WTC11 (cell line): ENCODE results near the gene RAC2. TPM values are rescaled to one million over a fixed set of nuclear protein-coding genes. Genes with fewer than 3 reads are reported as not detected.

Source experiments
- ATAC-seq: fragments of 200-7000 bp; cut with Tn5 transposase; 2 replicates; pipeline ENCODE4 v1.10.0; 2021; ENCODE audit warnings: mild to moderate bottlenecking, moderate library complexity
- CTCF ChIA-PET: fragments of 300-600 bp; sonication (Branson Sonifier 250); formaldehyde crosslinking; loops from one replicate; lab custom pipeline; 2021; ENCODE audit warnings: antibody characterized with exemption; lab: Charles Lee
- POLR2A ChIA-PET: fragments of 350-600 bp; sonication (Branson Sonifier 250); formaldehyde crosslinking; loops from one replicate; lab custom pipeline; 2021; ENCODE audit warnings: antibody characterized with exemption; lab: Charles Lee
- DNase-seq: peaks from one replicate; pipeline ENCODE4 v3.0.0; 2021; ENCODE audit warnings: low spot score
- H3K27ac Mint-ChIP-seq: 2 replicates; pipeline ENCODE4 v1.8.0; 2021; ENCODE audit warnings: mixed read lengths
- H3K27me3 Mint-ChIP-seq: 2 replicates; pipeline ENCODE4 v1.8.0; 2021; ENCODE audit warnings: low read depth, mild to moderate bottlenecking, moderate library complexity, mixed read lengths
- H3K36me3 Mint-ChIP-seq: 2 replicates; pipeline ENCODE4 v1.8.0; 2021; ENCODE audit warnings: mixed read lengths
- H3K4me1 Mint-ChIP-seq: 2 replicates; pipeline ENCODE4 v1.8.0; 2022; ENCODE audit warnings: mixed read lengths
- H3K4me3 Mint-ChIP-seq: 2 replicates; pipeline ENCODE4 v1.8.0; 2021; ENCODE audit warnings: mild to moderate bottlenecking, moderate library complexity, mixed read lengths
- H3K9me3 Mint-ChIP-seq: 2 replicates; pipeline ENCODE4 v1.8.0; 2021; ENCODE audit warnings: mixed read lengths
- ATF2 ChIP-seq: sonication (generic); formaldehyde crosslinking; IDR thresholded peaks from 2 replicates; pipeline ENCODE4 v1.8.1; 2022; ENCODE audit warnings: low read depth, missing genetic modification reagents, borderline replicate concordance
- ESRRA ChIP-seq: sonication (generic); formaldehyde crosslinking; IDR thresholded peaks from 2 replicates; pipeline ENCODE4 v1.8.1; 2022; ENCODE audit warnings: mild to moderate bottlenecking, missing genetic modification reagents, borderline replicate concordance
- FOXJ3 ChIP-seq: sonication (generic); formaldehyde crosslinking; IDR thresholded peaks from 2 replicates; pipeline ENCODE4 v1.9.0; 2021; ENCODE audit warnings: missing genetic modification reagents, mild to moderate bottlenecking, borderline replicate concordance
- FOXP4 ChIP-seq: sonication (generic); formaldehyde crosslinking; IDR thresholded peaks from 2 replicates; pipeline ENCODE4 v1.8.0; 2022; ENCODE audit warnings: mild to moderate bottlenecking, missing genetic modification reagents
- GRHL2 ChIP-seq: fragments of 250-450 bp; sonication (Bioruptor Pico); IDR thresholded peaks from 2 replicates; pipeline ENCODE4 v1.8.0; 2022; ENCODE audit warnings: mild to moderate bottlenecking, moderate library complexity; ENCODE audit not compliant: insufficient replicate concordance, severe bottlenecking
- HMGA2 ChIP-seq: fragments of 250-450 bp; sonication (Bioruptor Pico); IDR thresholded peaks from 2 replicates; pipeline ENCODE4 v1.4.0; 2021; ENCODE audit warnings: mild to moderate bottlenecking, moderate library complexity
- IRF1 ChIP-seq: sonication (generic); formaldehyde crosslinking; IDR thresholded peaks from 2 replicates; pipeline ENCODE4 v1.8.0; 2023; ENCODE audit warnings: missing genetic modification reagents
- JUN ChIP-seq: sonication (generic); formaldehyde crosslinking; IDR thresholded peaks from 2 replicates; pipeline ENCODE4 v1.8.0; 2023; ENCODE audit warnings: mild to moderate bottlenecking, missing genetic modification reagents
- MYBL2 ChIP-seq: sonication (generic); formaldehyde crosslinking; IDR thresholded peaks from 2 replicates; pipeline ENCODE4 v1.8.1; 2023; ENCODE audit warnings: mild to moderate bottlenecking, moderate library complexity, missing genetic modification reagents
- NFE2L1 ChIP-seq: sonication (generic); formaldehyde crosslinking; IDR thresholded peaks from 2 replicates; pipeline ENCODE4 v1.8.1; 2023; ENCODE audit warnings: missing genetic modification reagents
- NR2C2 ChIP-seq: sonication (generic); formaldehyde crosslinking; IDR thresholded peaks from 2 replicates; pipeline ENCODE4 v1.8.0; 2022; ENCODE audit warnings: mild to moderate bottlenecking, missing genetic modification reagents
- RELA ChIP-seq: sonication (generic); formaldehyde crosslinking; IDR thresholded peaks from 2 replicates; pipeline ENCODE4 v1.8.1; 2022; ENCODE audit warnings: missing genetic modification reagents, mild to moderate bottlenecking, borderline replicate concordance
- SMAD3 ChIP-seq: sonication (generic); formaldehyde crosslinking; IDR thresholded peaks from 2 replicates; pipeline ENCODE4 v1.8.0; 2022; ENCODE audit warnings: missing genetic modification reagents, mild to moderate bottlenecking, borderline replicate concordance
- STAT6 ChIP-seq: sonication (generic); formaldehyde crosslinking; conservative IDR thresholded peaks from 2 replicates; pipeline ENCODE4 v1.8.1; 2023; ENCODE audit warnings: mild to moderate bottlenecking, low read depth, missing genetic modification reagents, moderate library complexity
- TCF7 ChIP-seq: sonication (generic); formaldehyde crosslinking; IDR thresholded peaks from 2 replicates; pipeline ENCODE4 v1.8.0; 2022; ENCODE audit warnings: mild to moderate bottlenecking, low read depth, missing genetic modification reagents, moderate library complexity
- TP53 ChIP-seq: sonication (generic); formaldehyde crosslinking; IDR thresholded peaks from 2 replicates; pipeline ENCODE4 v1.8.1; 2023; ENCODE audit warnings: mild to moderate bottlenecking, missing genetic modification reagents
- ZBTB21 ChIP-seq: sonication (generic); formaldehyde crosslinking; IDR thresholded peaks from 2 replicates; pipeline ENCODE4 v1.8.1; 2023; ENCODE audit warnings: mild to moderate bottlenecking, missing genetic modification reagents, borderline replicate concordance
- ZNF121 ChIP-seq: sonication (generic); formaldehyde crosslinking; IDR thresholded peaks from 2 replicates; pipeline ENCODE4 v1.8.0; 2023; ENCODE audit warnings: missing genetic modification reagents
- ZNF138 ChIP-seq: sonication (generic); formaldehyde crosslinking; conservative IDR thresholded peaks from 2 replicates; pipeline ENCODE4 v1.8.1; 2022; ENCODE audit warnings: mild to moderate bottlenecking, moderate library complexity, missing genetic modification reagents
- ZNF416 ChIP-seq: fragments of 250-450 bp; sonication (Bioruptor Pico); IDR thresholded peaks from 2 replicates; pipeline ENCODE4 v1.9.0; 2021; ENCODE audit warnings: mild to moderate bottlenecking, inconsistent platforms
- ZNF532 ChIP-seq: fragments of 250-450 bp; sonication (Bioruptor Pico); IDR thresholded peaks from 2 replicates; pipeline ENCODE4 v1.9.0; 2021; ENCODE audit warnings: mild to moderate bottlenecking, borderline replicate concordance
- ZSCAN18 ChIP-seq: fragments of 250-450 bp; sonication (Bioruptor Pico); IDR thresholded peaks from 2 replicates; pipeline ENCODE4 v2.1.2; 2022; ENCODE audit warnings: mild to moderate bottlenecking, moderate library complexity
- total RNA-seq: library from RNA; stranded (reverse); gene quantifications from 3 replicates; pipeline ENCODE4 v1.2.3, GENCODE V29; 2021

Gene RAC2
- total RNA-seq, 1 experiment from 2014 or later, result 3.6 TPM

- Mint-ChIP-seq H3K9me3 (peaks cover 5% of the 10 kb centered on the region), H3K4me1 (peaks cover 20% of the 10 kb centered on the region), H3K27ac (no peak overlapping the region), H3K4me3 (no peak overlapping the region), H3K36me3 (no peaks in the 10 kb centered on the region), H3K27me3 (no peaks in the 10 kb centered on the region; the same call in 1 of the 2 replicates)
- ATAC-seq (no peak), DNase-seq (no peak)
- no peak for TF ChIP-seq MYBL2
- TF ChIP-seq FOXP4, result no peak
- no peak for TF ChIP-seq ZNF138 (CRISPR knock-in tag)
- no peak for TF ChIP-seq NR2C2 (CRISPR knock-in tag)
- TF ChIP-seq ZSCAN18, result no peak
- TF ChIP-seq ATF2 (CRISPR knock-in tag), result no peak
- TF ChIP-seq GRHL2 (CRISPR knock-in tag), result no peak
- TF ChIP-seq SMAD3, result no peak
- no peak for TF ChIP-seq HMGA2 (CRISPR knock-in tag)
- TF ChIP-seq ESRRA (CRISPR knock-in tag), result no peak
- no peak for TF ChIP-seq IRF1 (CRISPR knock-in tag)
- no peak for TF ChIP-seq TP53 (CRISPR knock-in tag)
- no peak for TF ChIP-seq RELA
- no peak for TF ChIP-seq NFE2L1
- TF ChIP-seq JUN, result no peak
- POLR2A ChIA-PET, result no interaction called here
- CTCF ChIA-PET, result interaction anchor here (0.9 kb wide), 1 partner anchor 18 kb away, joined by 5 read pairs; no protein-coding TSS in a partner anchor
Measured at GRCh38 chr22:37285937-37286336, 41.9 kb upstream of the RAC2 start.

- H3K4me3 Mint-ChIP-seq, result no peak overlapping the region
- ChIA-PET CTCF (interaction anchor here (0.6 to 1.0 kb wide), 3 partner anchors 25 to 308 kb away, joined by 3 to 6 read pairs (median 3); no protein-coding TSS in a partner anchor), POLR2A (no interaction called here)
- H3K9me3 Mint-ChIP-seq, result peaks cover 6% of the 10 kb centered on the region
- no peak overlapping the region for H3K27ac Mint-ChIP-seq
- H3K27me3 Mint-ChIP-seq, result no peaks in the 10 kb centered on the region; the same call in 1 of the 2 replicates
- H3K36me3 Mint-ChIP-seq, result no peaks in the 10 kb centered on the region
- H3K4me1 Mint-ChIP-seq, result peaks cover 20% of the 10 kb centered on the region
- no peak for DNase-seq
- ATAC-seq, result peak; percentile 59
- no peak for TF ChIP-seq ZNF121 (CRISPR knock-in tag)
- no peak for TF ChIP-seq ZNF416 (CRISPR knock-in tag)
- no peak for TF ChIP-seq ZNF532 (CRISPR knock-in tag)
- TF ChIP-seq ZBTB21 (CRISPR knock-in tag), result no peak
- no peak for TF ChIP-seq TCF7 (CRISPR knock-in tag)
- no peak for TF ChIP-seq STAT6
- no peak for TF ChIP-seq FOXJ3 (CRISPR knock-in tag)
Measured at GRCh38 chr22:37284805-37285355, 40.8 kb upstream of the RAC2 start.
